ENCODE data around the gene GPR152. TPM values are rescaled to one million over a fixed set of nuclear protein-coding genes. Genes with fewer than 3 reads are reported as not detected.
A peak's percentile ranks its signal among the peaks of the same experiment; 100 is the strongest.
"Not testable (repeated sequence)": the region's sequence is repeated elsewhere in the genome, so short reads cannot be mapped to it uniquely, and the experiment has no call there.

GPR152 gene
- total RNA-seq, 1 donor from 2014 or later: not detected

- peak; percentile 94 for DNase-seq (ENCODE audit: low spot score)
- Mint-ChIP-seq H3K9me3 (ENCODE audit: unreplicated experiment) (no peaks in the 10 kb centered on the region), H3K27ac (ENCODE audit: unreplicated experiment) (peak within 1 kb of the TSS; percentile 96), H3K4me1 (ENCODE audit: unreplicated experiment) (peaks cover 16% of the 10 kb centered on the region), H3K36me3 (ENCODE audit: low read depth, unreplicated experiment) (peaks cover 24% of the 10 kb centered on the region), H3K27me3 (ENCODE audit: unreplicated experiment) (peaks cover 14% of the 10 kb centered on the region), H3K4me3 (ENCODE audit: unreplicated experiment) (peak within 1 kb of the TSS; percentile 93)
- TF ChIP-seq CTCF (IDR thresholded peaks at IDR 0.05; ENCODE audit: unreplicated experiment): no peak
Measured at GRCh38 chr11:67482827-67483798, 30.6 kb upstream of the GPR152 start, which contains the start of gene AIP. Gene AIP, plus strand, starts transcription at chr11:67483026. Its CDS starts 133 bp downstream, at chr11:67483159.

- no peak for TF ChIP-seq CTCF (IDR thresholded peaks at IDR 0.05; ENCODE audit: unreplicated experiment)
- DNase-seq (ENCODE audit: low spot score): no peak
- Mint-ChIP-seq H3K27me3 (ENCODE audit: unreplicated experiment) (peaks cover 10% of the 10 kb centered on the region), H3K9me3 (ENCODE audit: unreplicated experiment) (no peaks in the 10 kb centered on the region), H3K4me1 (ENCODE audit: unreplicated experiment) (peaks cover 16% of the 10 kb centered on the region), H3K4me3 (ENCODE audit: unreplicated experiment) (peak overlapping the region; percentile 93), H3K36me3 (ENCODE audit: low read depth, unreplicated experiment) (peaks cover 17% of the 10 kb centered on the region), H3K27ac (ENCODE audit: unreplicated experiment) (peak overlapping the region; percentile 96)
Measured at GRCh38 chr11:67482275-67482826, 29.8 kb upstream of the GPR152 start.

GRCh38 chr11:67477344-67478050 lies 25.0 kb upstream of the GPR152 start:
- not testable (repeated sequence) for H3K36me3 Mint-ChIP-seq (ENCODE audit: low read depth, unreplicated experiment); H3K4me3 Mint-ChIP-seq (ENCODE audit: unreplicated experiment); H3K27me3 Mint-ChIP-seq (ENCODE audit: unreplicated experiment); H3K4me1 Mint-ChIP-seq (ENCODE audit: unreplicated experiment); H3K9me3 Mint-ChIP-seq (ENCODE audit: unreplicated experiment); H3K27ac Mint-ChIP-seq (ENCODE audit: unreplicated experiment); DNase-seq (ENCODE audit: low spot score)

- not testable (repeated sequence) for H3K27me3 Mint-ChIP-seq (ENCODE audit: unreplicated experiment); DNase-seq (ENCODE audit: low spot score); H3K27ac Mint-ChIP-seq (ENCODE audit: unreplicated experiment); H3K9me3 Mint-ChIP-seq (ENCODE audit: unreplicated experiment); H3K4me3 Mint-ChIP-seq (ENCODE audit: unreplicated experiment); H3K4me1 Mint-ChIP-seq (ENCODE audit: unreplicated experiment); H3K36me3 Mint-ChIP-seq (ENCODE audit: low read depth, unreplicated experiment)
Measured at GRCh38 chr11:67476692-67477091, 24.2 kb upstream of the GPR152 start.

- H3K27me3 Mint-ChIP-seq (ENCODE audit: unreplicated experiment): peaks cover 1% of the 10 kb centered on the region
- H3K4me3 Mint-ChIP-seq (ENCODE audit: unreplicated experiment): no peak overlapping the region
- H3K9me3 Mint-ChIP-seq (ENCODE audit: unreplicated experiment): no peaks in the 10 kb centered on the region
- peaks cover 6% of the 10 kb centered on the region for H3K4me1 Mint-ChIP-seq (ENCODE audit: unreplicated experiment)
- TF ChIP-seq CTCF (IDR thresholded peaks at IDR 0.05; ENCODE audit: unreplicated experiment): no peak
- H3K27ac Mint-ChIP-seq (ENCODE audit: unreplicated experiment): no peak overlapping the region
- no peak for DNase-seq (ENCODE audit: low spot score)
- no peaks in the 10 kb centered on the region for H3K36me3 Mint-ChIP-seq (ENCODE audit: low read depth, unreplicated experiment)
Measured at GRCh38 chr11:67472882-67473281, 20.4 kb upstream of the GPR152 start.
